NB4 (cell line): Measurements from ENCODE around the gene PSMB3.

Experiments
- MYC ChIP-seq: IDR thresholded peaks from 2 replicates; pipeline ENCODE4 v1.6.1; 2011; ENCODE audit warnings: low read depth, low read length
- POLR2A ChIP-seq: IDR thresholded peaks from 2 replicates; pipeline ENCODE4 v1.6.1; 2011; ENCODE audit warnings: mild to moderate bottlenecking; ENCODE audit not compliant: insufficient read length; ENCODE audit errors: extremely low read depth
- TF ChIP-seq, protein P1 (sequence below): IDR thresholded peaks from one replicate; pipeline ENCODE4 v1.5.1; 2012; ENCODE audit warnings: low read depth, low read length

DNA sequence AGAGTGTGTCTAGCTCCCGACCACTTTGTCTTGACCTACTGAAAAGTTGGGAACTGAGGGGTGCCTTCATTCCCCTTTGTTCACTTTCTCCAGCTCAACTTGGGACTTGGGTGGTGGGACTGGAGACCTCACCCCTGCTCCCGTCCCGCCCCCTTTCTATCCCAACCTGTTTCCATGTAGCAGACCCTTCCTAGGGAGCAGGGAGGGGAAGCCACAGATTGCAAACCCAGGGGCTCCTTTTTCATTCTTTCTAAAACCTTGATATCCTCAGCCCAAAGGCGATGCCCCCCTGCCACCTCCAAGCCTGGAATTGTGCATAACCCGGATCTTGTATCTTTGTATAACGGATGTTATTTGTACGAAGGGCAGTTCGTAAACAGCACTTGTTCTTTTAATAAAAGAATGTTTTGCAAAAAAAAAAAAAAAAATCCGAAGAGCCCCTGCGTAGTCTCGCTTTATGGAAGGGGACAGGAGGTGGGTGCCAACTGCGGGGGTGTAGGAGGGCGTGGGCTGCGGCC lies 23.1 kb upstream of the PSMB3 start:
- no peak for TF ChIP-seq POLR2A
- TF ChIP-seq, protein P1, sequence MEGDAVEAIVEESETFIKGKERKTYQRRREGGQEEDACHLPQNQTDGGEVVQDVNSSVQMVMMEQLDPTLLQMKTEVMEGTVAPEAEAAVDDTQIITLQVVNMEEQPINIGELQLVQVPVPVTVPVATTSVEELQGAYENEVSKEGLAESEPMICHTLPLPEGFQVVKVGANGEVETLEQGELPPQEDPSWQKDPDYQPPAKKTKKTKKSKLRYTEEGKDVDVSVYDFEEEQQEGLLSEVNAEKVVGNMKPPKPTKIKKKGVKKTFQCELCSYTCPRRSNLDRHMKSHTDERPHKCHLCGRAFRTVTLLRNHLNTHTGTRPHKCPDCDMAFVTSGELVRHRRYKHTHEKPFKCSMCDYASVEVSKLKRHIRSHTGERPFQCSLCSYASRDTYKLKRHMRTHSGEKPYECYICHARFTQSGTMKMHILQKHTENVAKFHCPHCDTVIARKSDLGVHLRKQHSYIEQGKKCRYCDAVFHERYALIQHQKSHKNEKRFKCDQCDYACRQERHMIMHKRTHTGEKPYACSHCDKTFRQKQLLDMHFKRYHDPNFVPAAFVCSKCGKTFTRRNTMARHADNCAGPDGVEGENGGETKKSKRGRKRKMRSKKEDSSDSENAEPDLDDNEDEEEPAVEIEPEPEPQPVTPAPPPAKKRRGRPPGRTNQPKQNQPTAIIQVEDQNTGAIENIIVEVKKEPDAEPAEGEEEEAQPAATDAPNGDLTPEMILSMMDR, result no peak
- TF ChIP-seq MYC, result no peak
